Erythroblast (primary cell): Measurements from ENCODE around the gene TBCCD1.

ENCODE experiments used
- GATA1 ChIP-seq: IDR thresholded peaks from 2 replicates; pipeline ENCODE4 v1.6.1; 2011; ENCODE audit warnings: low read depth, mild to moderate bottlenecking, control low read depth, low read length, moderate library complexity
- POLR2A ChIP-seq: IDR thresholded peaks from 2 replicates; pipeline ENCODE4 v1.6.1; 2011; ENCODE audit warnings: mild to moderate bottlenecking, low read length

DNA sequence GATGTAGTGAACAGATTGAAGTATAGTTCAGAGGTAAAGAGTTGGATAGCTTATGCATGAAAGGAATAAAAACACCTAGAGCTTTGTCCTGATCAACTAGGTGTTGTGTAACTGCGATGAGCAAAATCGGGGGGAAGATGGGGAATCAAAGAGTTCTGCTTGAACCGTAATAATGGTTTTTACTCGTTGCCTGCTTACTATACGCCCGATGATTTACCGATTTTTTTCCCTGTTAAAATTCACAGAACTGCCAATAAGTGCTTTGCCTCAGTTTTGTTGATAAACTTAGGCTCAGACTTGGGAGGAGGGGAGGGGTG lies 2.6 kb upstream of the TBCCD1 start:
- TF ChIP-seq POLR2A (no peak), GATA1 (no peak)
